Measurements from ENCODE around the gene ALDH5A1.

Gene ALDH5A1

GRCh38 chr6:24576447-24576846 is 81.7 kb downstream of the ALDH5A1 start:
- no peak for DNase-seq

- peak; percentile 68 for DNase-seq
These were observed 86.4 kb downstream of the ALDH5A1 start for GRCh38 chr6:24581084-24581669.

DNA sequence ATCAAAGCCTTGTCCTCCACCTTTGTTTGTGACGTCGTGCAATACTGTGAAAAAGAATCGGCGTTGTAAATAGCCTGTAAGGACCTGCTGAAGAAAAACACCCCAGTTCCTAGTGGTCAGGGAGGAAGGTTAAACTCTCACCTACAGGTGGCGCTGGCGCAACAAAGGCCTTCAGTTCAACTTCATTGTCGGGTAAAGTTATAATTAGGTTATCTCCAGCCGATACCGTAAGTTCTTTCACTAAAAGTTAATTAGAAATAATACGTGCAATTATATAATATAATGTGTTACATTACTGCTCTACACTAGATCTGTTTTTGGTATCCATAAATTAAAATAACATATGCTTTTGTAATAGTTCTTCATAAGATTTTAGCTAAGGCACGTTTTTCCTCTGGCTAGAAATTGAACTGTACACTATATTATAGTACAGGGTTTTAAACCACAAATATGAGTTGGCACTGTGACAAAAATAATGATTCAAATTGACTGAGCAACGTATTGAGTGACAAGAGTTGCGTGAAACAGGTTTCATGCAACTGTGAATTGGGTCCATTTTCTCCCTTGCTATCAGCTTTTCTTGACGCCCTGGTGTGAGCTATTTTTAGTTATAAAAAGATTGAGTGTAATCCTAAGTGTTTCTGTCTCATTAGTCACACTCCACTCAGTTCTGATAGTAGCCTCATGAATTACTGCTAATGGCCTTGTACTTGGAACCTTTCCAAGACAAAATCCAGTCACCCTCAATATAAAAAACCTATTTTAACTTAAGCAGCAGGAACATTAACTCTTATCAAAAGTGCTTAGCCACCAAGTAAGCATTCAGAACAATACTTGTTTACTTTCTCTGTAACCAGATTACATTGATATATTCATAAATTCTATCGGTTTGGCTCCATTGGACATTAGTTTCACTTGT is 89.0 kb downstream of the ALDH5A1 start:
- peak; percentile 66 for DNase-seq

DNA sequence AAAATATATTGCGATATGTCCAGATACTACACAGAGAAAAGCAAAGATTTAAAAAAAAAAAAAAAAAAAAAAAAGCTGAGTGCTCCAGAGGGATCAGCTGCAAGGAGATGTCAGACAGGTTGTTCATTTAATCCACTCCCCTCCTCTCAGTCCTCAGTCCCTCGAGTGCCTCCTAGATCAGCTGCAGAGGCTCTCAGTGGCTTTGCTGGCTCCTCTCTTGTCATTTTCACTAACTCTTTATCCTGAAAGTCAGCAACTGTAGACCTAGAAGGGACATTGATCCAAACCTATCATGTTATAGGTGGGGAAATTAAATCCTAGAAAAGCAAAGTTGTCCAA is 89.6 kb downstream of the ALDH5A1 start:
- no peak for DNase-seq

Data from activated CD4-positive, CD25-positive, alpha-beta regulatory T cell treated with anti-CD3 and anti-CD28 coated beads, Interleukin-2, amount 50 U/mL, for 72 hours (primary cell).